ENCODE data around the gene FSD2. TPM values are rescaled to one million over a fixed set of nuclear protein-coding genes. Genes with fewer than 3 reads are reported as not detected.
"Not testable (repeated sequence)": the region's sequence is repeated elsewhere in the genome, so short reads cannot be mapped to it uniquely, and the experiment has no call there.

FSD2 gene
- total and polyA plus RNA-seq, 2 of the 8 experiments (the other 6 are each of a cell fraction or from before 2014, with no cell fraction given), result 0.02 TPM; not detected in 1

- not testable (repeated sequence) for H2BK12ac ChIP-seq (ENCODE audit: low read depth, low read length); H3K9ac ChIP-seq (replicated peaks in 1 of 4; ENCODE audit: extremely low read depth in 1 of 4, low read depth in 3 of 4, low read length in 3 of 4); H3K4ac ChIP-seq (replicated peaks; ENCODE audit: insufficient read length, low read depth, low read length); H3K79me1 ChIP-seq (ENCODE audit: low read depth, low read length); H3K23me2 ChIP-seq (ENCODE audit: low read depth, low read length); H2BK15ac ChIP-seq (ENCODE audit: low read length); H3K4me2 ChIP-seq (ENCODE audit: insufficient read depth in 1 of 2, low read depth in 2 of 2, low read length in 2 of 2); H3K14ac ChIP-seq (ENCODE audit: insufficient read length); H4K5ac ChIP-seq (ENCODE audit: insufficient read length, low read depth, low read length); H4K20me1 ChIP-seq (replicated peaks in 1 of 2; ENCODE audit: control insufficient read depth in 1 of 2, insufficient read depth in 2 of 2, low read length in 2 of 2); H3K4me1 ChIP-seq (replicated peaks in 1 of 4; ENCODE audit: control insufficient read depth in 3 of 4, insufficient read depth in 4 of 4, low read length in 3 of 4); H2AFZ ChIP-seq (ENCODE audit: low read length); H3K79me2 ChIP-seq (ENCODE audit: control insufficient read depth in 1 of 2, insufficient read depth in 2 of 2, low read length in 2 of 2); DNase-seq (ENCODE audit: low read depth in 1 of 2, low spot score in 2 of 2); H3K18ac ChIP-seq (ENCODE audit: extremely low read depth, low read length); H3K56ac ChIP-seq (replicated peaks; ENCODE audit: insufficient read length, low read depth, low read length); H4K91ac ChIP-seq (replicated peaks; ENCODE audit: insufficient read length, low read length); H3K27ac ChIP-seq (ENCODE audit: low read depth, low read length); H2BK5ac ChIP-seq (ENCODE audit: low read depth, low read length); FAIRE-seq; H4K8ac ChIP-seq (ENCODE audit: extremely low read depth, insufficient read depth, low read length); H3K4me3 ChIP-seq (ENCODE audit: extremely low read depth in 1 of 4, insufficient read depth in 2 of 4, low read depth in 3 of 4, low read length in 4 of 4); H3K9me3 ChIP-seq (ENCODE audit: insufficient read depth in 2 of 2, low read depth in 1 of 2, low read length in 1 of 2); H3K27me3 ChIP-seq (replicated peaks in 1 of 4; ENCODE audit: control insufficient read depth in 3 of 4, extremely low read depth in 1 of 4, insufficient read depth in 3 of 4, low read length in 3 of 4); H2AK5ac ChIP-seq (ENCODE audit: low read depth, low read length); H3K23ac ChIP-seq (ENCODE audit: insufficient read length); H3K36me3 ChIP-seq (ENCODE audit: control insufficient read depth in 2 of 4, insufficient read depth in 4 of 4, low read length in 3 of 4); H2BK20ac ChIP-seq (ENCODE audit: low read length); H2BK120ac ChIP-seq (replicated peaks; ENCODE audit: low read depth, low read length)
- 93% methylated on average over 7 of the region's 7 CpGs; no CpG with 5 or more reads in 1 of the 2 experiments for WGBS, 2 experiments (ENCODE audit: extremely low coverage in 1 of 2, insufficient coverage in 1 of 2, insufficient read length in 1 of 2, insufficient replicate concordance in 2 of 2, low coverage in 1 of 2, low lambda C conversion rate in 2 of 2, missing lambda C conversion rate in 1 of 2)
- POLR2A ChIA-PET (ENCODE audit: partially characterized antibody), result interaction anchor here (1.0 to 1.9 kb wide), 3 partner anchors 10 to 225 kb away, joined by 3 to 5 read pairs (median 5); partner anchors contain the start of gene RPS17
- CTCF ChIA-PET (ENCODE audit: partially characterized antibody), result interaction anchor here (0.5 to 2.0 kb wide), 3 partner anchors 45 to 123 kb away, joined by 3 to 5 read pairs (median 4); no protein-coding TSS in a partner anchor
Measured at GRCh38 chr15:82766201-82766600, 39.7 kb downstream of the FSD2 start.
